GM19467 (cell line): Measurements from ENCODE around the gene ARHGAP26.
A peak's percentile ranks its signal among the peaks of the same experiment; 100 is the strongest.
"Not testable (repeated sequence)": the region's sequence is repeated elsewhere in the genome, so short reads cannot be mapped to it uniquely, and the experiment has no call there.

Source experiments
- ATAC-seq: cut with Tn5 transposase; IDR thresholded peaks from one replicate; pipeline ENCODE4 v1.9.1; 2021; ENCODE audit warnings: mild to moderate bottlenecking, moderate library complexity; ENCODE audit not compliant: unreplicated experiment

The ARHGAP26 gene

GRCh38 chr5:143102411-143102810, 332.2 kb downstream of the ARHGAP26 start:
- ATAC-seq: no peak

GRCh38 chr5:143105216-143105905, 335.2 kb downstream of the ARHGAP26 start:
- no peak for ATAC-seq

- no peak for ATAC-seq
Observed at GRCh38 chr5:143106174-143106573, 336.0 kb downstream of the ARHGAP26 start.

GRCh38 chr5:143108498-143109128, 338.4 kb downstream of the ARHGAP26 start:
- no peak for ATAC-seq

- no peak for ATAC-seq
Observed at GRCh38 chr5:143110591-143110990, 340.4 kb downstream of the ARHGAP26 start.

- no peak for ATAC-seq
Observed at GRCh38 chr5:143111799-143112198, 341.6 kb downstream of the ARHGAP26 start.

- ATAC-seq: no peak
Observed at GRCh38 chr5:143113461-143113860, 343.3 kb downstream of the ARHGAP26 start.

- ATAC-seq: no peak
Observed at GRCh38 chr5:143114481-143114880, 344.3 kb downstream of the ARHGAP26 start.

GRCh38 chr5:143115381-143115780, 345.2 kb downstream of the ARHGAP26 start:
- ATAC-seq: no peak

- no peak for ATAC-seq
Observed at GRCh38 chr5:143116814-143117213, 346.6 kb downstream of the ARHGAP26 start.

GRCh38 chr5:143117821-143118220, 347.6 kb downstream of the ARHGAP26 start:
- ATAC-seq: no peak

- no peak for ATAC-seq
Observed at GRCh38 chr5:143118222-143118621, 348.0 kb downstream of the ARHGAP26 start.

GRCh38 chr5:143118818-143119217, 348.6 kb downstream of the ARHGAP26 start:
- not testable (repeated sequence) for ATAC-seq

- ATAC-seq: peak; percentile 63
Observed at GRCh38 chr5:143119291-143119769, 349.2 kb downstream of the ARHGAP26 start.

- ATAC-seq: peak; percentile 13
Observed at GRCh38 chr5:143119881-143120341, 349.7 kb downstream of the ARHGAP26 start.

- no peak for ATAC-seq
Observed at GRCh38 chr5:143120460-143121134, 350.4 kb downstream of the ARHGAP26 start.

- no peak for ATAC-seq
Observed at GRCh38 chr5:143121135-143121475, 350.9 kb downstream of the ARHGAP26 start.

- ATAC-seq: no peak
Observed at GRCh38 chr5:143124593-143124992, 354.4 kb downstream of the ARHGAP26 start.

GRCh38 chr5:143126174-143127019, 356.2 kb downstream of the ARHGAP26 start:
- ATAC-seq: no peak

GRCh38 chr5:143128412-143129071, 358.4 kb downstream of the ARHGAP26 start:
- no peak for ATAC-seq
